ENCODE data around the gene SUMF1.

Gene SUMF1

GRCh38 chr3:4404881-4405280, 62.2 kb downstream of the SUMF1 start:
- ATAC-seq: no peak
- TF ChIP-seq ZNF70 (CRISPR knock-in tag; IDR thresholded peaks at IDR 0.05): no peak
- no peak for TF ChIP-seq RARB (CRISPR knock-in tag; IDR thresholded peaks at IDR 0.05)
- TF ChIP-seq TOX (CRISPR knock-in tag; IDR thresholded peaks at IDR 0.05; ENCODE audit: borderline replicate concordance): no peak
- no peak for TF ChIP-seq CSDC2 (CRISPR knock-in tag; IDR thresholded peaks at IDR 0.05)
- no peak for TF ChIP-seq ESRRG (CRISPR knock-in tag; IDR thresholded peaks at IDR 0.05)
- no peak for TF ChIP-seq PPARA (CRISPR knock-in tag; IDR thresholded peaks at IDR 0.05; ENCODE audit: borderline replicate concordance)
- no peak for TF ChIP-seq ARNTL (CRISPR knock-in tag; IDR thresholded peaks at IDR 0.05; ENCODE audit: borderline replicate concordance, low read depth)

- no peak for ATAC-seq
- TF ChIP-seq GLIS3 (CRISPR knock-in tag; IDR thresholded peaks at IDR 0.05): no peak
- TF ChIP-seq ZNF70 (CRISPR knock-in tag; IDR thresholded peaks at IDR 0.05): no peak
- no peak for TF ChIP-seq ZFP30 (CRISPR knock-in tag; IDR thresholded peaks at IDR 0.05)
- no peak for TF ChIP-seq CREB5 (CRISPR knock-in tag; IDR thresholded peaks at IDR 0.05; ENCODE audit: low read depth)
- no peak for TF ChIP-seq ZC3H10 (CRISPR knock-in tag; IDR thresholded peaks at IDR 0.05)
- TF ChIP-seq RARB (CRISPR knock-in tag; IDR thresholded peaks at IDR 0.05): no peak
- TF ChIP-seq PPARA (CRISPR knock-in tag; IDR thresholded peaks at IDR 0.05; ENCODE audit: borderline replicate concordance): no peak
- no peak for TF ChIP-seq ARNTL (CRISPR knock-in tag; IDR thresholded peaks at IDR 0.05; ENCODE audit: borderline replicate concordance, low read depth)
- no peak for TF ChIP-seq ZNF8 (CRISPR knock-in tag; IDR thresholded peaks at IDR 0.05)
- no peak for TF ChIP-seq POU6F1 (CRISPR knock-in tag; IDR thresholded peaks at IDR 0.05; ENCODE audit: borderline replicate concordance, low read depth)
- TF ChIP-seq ESRRG (CRISPR knock-in tag; IDR thresholded peaks at IDR 0.05): no peak
- TF ChIP-seq ZNF565 (CRISPR knock-in tag; conservative IDR thresholded peaks at IDR 0.05; ENCODE audit: low read depth): no peak
- TF ChIP-seq TOX (CRISPR knock-in tag; IDR thresholded peaks at IDR 0.05; ENCODE audit: borderline replicate concordance): no peak
- TF ChIP-seq CSRNP3 (CRISPR knock-in tag; IDR thresholded peaks at IDR 0.05): no peak
- TF ChIP-seq ISL1 (CRISPR knock-in tag; IDR thresholded peaks at IDR 0.05): no peak
- no peak for TF ChIP-seq CSDC2 (CRISPR knock-in tag; IDR thresholded peaks at IDR 0.05)
- no peak for TF ChIP-seq SNAI2 (CRISPR knock-in tag; IDR thresholded peaks at IDR 0.05)
- TF ChIP-seq ZFP3 (CRISPR knock-in tag; IDR thresholded peaks at IDR 0.05): no peak
- no peak for TF ChIP-seq TSHZ2 (CRISPR knock-in tag; IDR thresholded peaks at IDR 0.05)
- no peak for TF ChIP-seq PATZ1 (CRISPR knock-in tag; IDR thresholded peaks at IDR 0.05; ENCODE audit: borderline replicate concordance)
Observed at GRCh38 chr3:4401441-4401840, 65.6 kb downstream of the SUMF1 start.

GRCh38 chr3:4399476-4399875, 67.6 kb downstream of the SUMF1 start:
- TF ChIP-seq ESRRG (CRISPR knock-in tag; IDR thresholded peaks at IDR 0.05): no peak
- no peak for TF ChIP-seq OSR1 (CRISPR knock-in tag; IDR thresholded peaks at IDR 0.05)
- no peak for TF ChIP-seq ISL1 (CRISPR knock-in tag; IDR thresholded peaks at IDR 0.05)
- no peak for TF ChIP-seq ZFP30 (CRISPR knock-in tag; IDR thresholded peaks at IDR 0.05)
- no peak for TF ChIP-seq ARNTL (CRISPR knock-in tag; IDR thresholded peaks at IDR 0.05; ENCODE audit: borderline replicate concordance, low read depth)
- no peak for TF ChIP-seq TSHZ2 (CRISPR knock-in tag; IDR thresholded peaks at IDR 0.05)
- ATAC-seq: no peak
